Spleen (tissue), 11 donors: Measurements from ENCODE around the gene CMTM8. TPM values are rescaled to one million over a fixed set of nuclear protein-coding genes. Genes with fewer than 3 reads are reported as not detected.

ENCODE experiments used
- DNase-seq: peaks from one replicate; pipeline ENCODE4 v3.0.0-alpha.2; 2020
- H3K27ac ChIP-seq, 8 donors: fragments of 200-600 bp; sonication (generic) in 7 of 8; 1 replicate in 4 of 8; 2 replicates in 4 of 8; pipeline versions ENCODE4 v1.5.0 to v1.8.0; 2016 to 2021; ENCODE audit warnings: inconsistent platforms in 4 of 8, mild to moderate bottlenecking in 4 of 8, moderate library complexity in 1 of 8
- H3K27me3 ChIP-seq, 7 donors: fragments of 200-600 bp; sonication (generic) in 6 of 7; replicated peaks in 1 of 7; 1 replicate in 4 of 7; 2 replicates in 3 of 7; pipeline versions ENCODE4 v1.5.0 to v1.8.0; 2016 to 2021; ENCODE audit warnings: inconsistent platforms in 3 of 7, mild to moderate bottlenecking in 1 of 7
- H3K36me3 ChIP-seq, 6 donors: fragments of 200-600 bp; sonication (generic) in 5 of 6; 1 replicate in 4 of 6; 2 replicates in 2 of 6; pipeline versions ENCODE4 v1.5.0 to v1.8.0; 2016 to 2021; ENCODE audit warnings: inconsistent platforms in 2 of 6
- H3K4me1 ChIP-seq, 6 donors: fragments of 200-600 bp; sonication (generic) in 5 of 6; 1 replicate in 3 of 6; 2 replicates in 3 of 6; pipeline versions ENCODE4 v1.5.0 to v1.8.0; 2016 to 2021; ENCODE audit warnings: inconsistent platforms in 3 of 6
- H3K4me3 ChIP-seq, 8 donors: fragments of 200-600 bp; sonication (generic) in 7 of 8; 1 replicate in 4 of 8; 2 replicates in 4 of 8; pipeline versions ENCODE4 v1.5.0 to v1.8.0; 2016 to 2021; ENCODE audit warnings: inconsistent platforms in 4 of 8, mild to moderate bottlenecking in 4 of 8, moderate library complexity in 2 of 8
- H3K9me3 ChIP-seq, 8 donors: fragments of 200-600 bp; sonication (generic) in 7 of 8; 1 replicate in 4 of 8; 2 replicates in 4 of 8; pipeline versions ENCODE4 v1.5.0 to v1.8.0; 2016 to 2021; ENCODE audit warnings: inconsistent platforms in 4 of 8
- POLR2A ChIP-seq, 3 donors: fragments of 450-650 bp; IDR thresholded peaks; one replicate each; pipeline ENCODE4 v1.5.1; 2017; ENCODE audit warnings: antibody characterized with exemption in 3 of 3, mild to moderate bottlenecking in 1 of 3
- POLR2AphosphoS5 ChIP-seq, 3 donors: sonication (generic); formaldehyde crosslinking; IDR thresholded peaks; one replicate each; pipeline ENCODE4 v1.5.1; 2017; ENCODE audit warnings: antibody characterized with exemption in 3 of 3
- WGBS, 5 donors: extraction: QIAGEN DNeasy Blood & Tissue Kit in 3 of 5; methylation state at CpG; one replicate each; pipeline versions ENCODE4 v1.1.5 to v1.1.7; 2013 to 2018; 5-methylcytosine and 5-hydroxymethylcytosine counted together
- intact Hi-C: fragments of 100-400 bp; cut with DNase I; formaldehyde crosslinking; loops from one replicate; pipeline ENCODE4 v1.15.0; 2023; ENCODE audit warnings: low total_unique reads
- polyA plus RNA-seq, 3 donors: library from polyadenylated mRNA; stranded (reverse); fragments of 200-250 nt; gene quantifications; one replicate each; pipeline ENCODE4 v1.2.1, GENCODE V29; 2013
- total RNA-seq, 7 donors: library from RNA; depleted of rRNA in 3 of 7; stranded (reverse); fragments of >200 nt in 3 of 7; fragmentation: NEBNext Ultra II Directional in 4 of 7; extraction: Animal tissue kit (Norgen Biotek cat#: 25700) in 4 of 7; gene quantifications; one replicate each; pipeline versions ENCODE4 v1.1.0 to v1.2.1, GENCODE V29; 2016 to 2021
- TF ChIP-seq, protein P1 (sequence below), 11 experiments: fragments of 200-600 bp in 7 of 11; fragments of 450-650 bp in 4 of 11; sonication (generic) in 4 of 11; IDR thresholded peaks in 8 of 11; conservative IDR thresholded peaks in 3 of 11; 1 replicate in 7 of 11; 2 replicates in 4 of 11; pipeline versions ENCODE4 v1.4.0 to v1.8.0; 2016 to 2021; ENCODE audit warnings: antibody characterized with exemption in 11 of 11, inconsistent platforms in 4 of 11, mild to moderate bottlenecking in 1 of 11
- donor health status: healthy with polysubstance abuse.
- donor health status: DM: no; HTN: no; CAD: no; lungs with moderate emphysema.
- donor health status: DM: no; HTN: no; CAD: no.
- donor health status: Bipolar disorder and iron deficiency.
- donor health status: healthy.
- donor health status: DM: no; HTN: no; CAD: no.
- donor health status: DM: yes; HTN: yes; CAD: no.

CMTM8 gene
- total and polyA plus RNA-seq, 10 donors = 0.61 to 3.5 (median 1.6) TPM

DNA sequence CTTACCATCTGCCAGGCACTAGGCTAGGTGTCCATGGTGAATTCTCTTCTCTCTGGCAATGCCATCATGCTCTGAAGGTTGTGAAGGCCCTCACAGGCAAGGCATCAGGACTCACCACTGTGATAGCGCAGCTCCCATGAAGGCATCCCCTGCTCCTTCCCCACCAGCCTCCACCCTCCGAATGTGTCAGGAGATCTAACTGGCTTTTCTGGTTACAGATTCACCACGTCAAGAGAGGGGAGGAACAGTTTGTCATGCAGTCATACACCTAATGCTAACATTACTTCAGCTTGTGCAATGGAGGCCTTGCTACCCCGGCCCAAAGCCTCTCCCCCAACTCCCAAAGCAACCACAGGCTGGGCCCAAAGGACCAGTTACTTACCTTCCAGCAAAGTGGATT lies 8.9 kb upstream of the CMTM8 start:
- no peaks in the 10 kb centered on the region for H3K36me3 ChIP-seq
- DNase-seq = no peak
- no peak overlapping the region for H3K27ac ChIP-seq
- 88 to 97% (median 90%) methylated on average over 4 of the region's 4 CpGs for WGBS, 5 donors
- peaks cover 0 to 7% (median 0%) of the 10 kb centered on the region in 7 donors for H3K27me3 ChIP-seq
- no peak for TF ChIP-seq POLR2AphosphoS5 (IDR thresholded peaks at IDR 0.05)
- TF ChIP-seq POLR2A (IDR thresholded peaks at IDR 0.05) = no peak
- TF ChIP-seq, protein P1, sequence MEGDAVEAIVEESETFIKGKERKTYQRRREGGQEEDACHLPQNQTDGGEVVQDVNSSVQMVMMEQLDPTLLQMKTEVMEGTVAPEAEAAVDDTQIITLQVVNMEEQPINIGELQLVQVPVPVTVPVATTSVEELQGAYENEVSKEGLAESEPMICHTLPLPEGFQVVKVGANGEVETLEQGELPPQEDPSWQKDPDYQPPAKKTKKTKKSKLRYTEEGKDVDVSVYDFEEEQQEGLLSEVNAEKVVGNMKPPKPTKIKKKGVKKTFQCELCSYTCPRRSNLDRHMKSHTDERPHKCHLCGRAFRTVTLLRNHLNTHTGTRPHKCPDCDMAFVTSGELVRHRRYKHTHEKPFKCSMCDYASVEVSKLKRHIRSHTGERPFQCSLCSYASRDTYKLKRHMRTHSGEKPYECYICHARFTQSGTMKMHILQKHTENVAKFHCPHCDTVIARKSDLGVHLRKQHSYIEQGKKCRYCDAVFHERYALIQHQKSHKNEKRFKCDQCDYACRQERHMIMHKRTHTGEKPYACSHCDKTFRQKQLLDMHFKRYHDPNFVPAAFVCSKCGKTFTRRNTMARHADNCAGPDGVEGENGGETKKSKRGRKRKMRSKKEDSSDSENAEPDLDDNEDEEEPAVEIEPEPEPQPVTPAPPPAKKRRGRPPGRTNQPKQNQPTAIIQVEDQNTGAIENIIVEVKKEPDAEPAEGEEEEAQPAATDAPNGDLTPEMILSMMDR (IDR thresholded peaks at IDR 0.05 in 8 of 11, conservative IDR thresholded peaks at IDR 0.05 in 3 of 11) = no peak
- no peaks in the 10 kb centered on the region for H3K9me3 ChIP-seq
- no peaks in the 10 kb centered on the region for H3K4me1 ChIP-seq
- intact Hi-C loops = no loop called here
- H3K4me3 ChIP-seq = no peak overlapping the region

DNA sequence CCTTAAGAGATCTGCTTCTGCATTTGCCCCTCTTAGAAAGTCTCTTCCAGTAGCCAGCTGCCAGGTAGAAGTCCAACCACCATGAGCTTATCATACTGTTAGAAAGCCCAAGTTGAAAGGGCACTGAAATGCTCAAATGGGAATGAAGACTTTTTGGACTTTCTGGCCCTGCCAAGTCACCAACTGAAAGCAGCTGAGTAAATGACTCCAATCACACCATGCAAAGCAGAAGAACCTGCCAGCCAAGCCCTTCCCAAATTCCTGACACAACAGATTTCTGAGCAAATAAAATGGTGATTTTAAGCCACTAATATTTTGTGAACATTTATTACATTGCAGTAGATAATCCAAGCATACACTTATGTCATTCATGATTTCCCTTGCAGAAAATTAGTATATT lies 2.1 kb upstream of the CMTM8 start:
- peaks cover 0 to 46% (median 25%) of the 10 kb centered on the region in 7 donors for H3K27me3 ChIP-seq
- H3K4me3 ChIP-seq = no peak overlapping the region
- peaks cover 0 to 8% (median 1%) of the 10 kb centered on the region in 8 donors for H3K9me3 ChIP-seq
- TF ChIP-seq, protein P1 (IDR thresholded peaks at IDR 0.05 in 8 of 11, conservative IDR thresholded peaks at IDR 0.05 in 3 of 11) = no peak
- TF ChIP-seq POLR2AphosphoS5 (IDR thresholded peaks at IDR 0.05) (no peak), POLR2A (IDR thresholded peaks at IDR 0.05) (no peak)
- DNase-seq = no peak
- H3K36me3 ChIP-seq = no peaks in the 10 kb centered on the region
- intact Hi-C loops = no loop called here
- peaks cover 10 to 31% (median 18%) of the 10 kb centered on the region in 6 donors for H3K4me1 ChIP-seq
- no peak overlapping the region for H3K27ac ChIP-seq

- peaks cover 0 to 53% (median 25%) of the 10 kb centered on the region in 7 donors for H3K27me3 ChIP-seq
Observed at GRCh38 chr3:32237670-32238452, 619 bp upstream of the CMTM8 start.

More at GRCh38 chr3:32237670-32238452, 619 bp upstream of the CMTM8 start:
- Histone ChIP-seq H3K4me1 (peaks cover 10 to 31% (median 18%) of the 10 kb centered on the region in 6 donors), H3K4me3 (peak overlapping the region; percentile 61 to 87 (median 63)), H3K9me3 (peaks cover 0 to 8% (median 1%) of the 10 kb centered on the region in 8 donors), H3K36me3 (no peaks in the 10 kb centered on the region), H3K27ac (peak overlapping the region in 1 of 8 donors; percentile 53)
- intact Hi-C loops = no loop called here
- WGBS, 5 donors = 7 to 20% (median 8%) methylated on average over 19 to 49 of the region's 49 CpGs
- no peak for TF ChIP-seq POLR2A (IDR thresholded peaks at IDR 0.05)
- no peak for TF ChIP-seq POLR2AphosphoS5 (IDR thresholded peaks at IDR 0.05)
- TF ChIP-seq, protein P1 (IDR thresholded peaks at IDR 0.05 in 8 of 11, conservative IDR thresholded peaks at IDR 0.05 in 3 of 11) = no peak
- DNase-seq = peak; percentile 78
